Left renal cortex interstitium (tissue), 4 donors: ENCODE results near the gene TTLL11. TPM values are rescaled to one million over a fixed set of nuclear protein-coding genes. Genes with fewer than 3 reads are reported as not detected.

Experiments
- DNase-seq, 4 donors: peaks; one replicate each; pipeline ENCODE4 v3.0.0-alpha.2; 2013; ENCODE audit warnings: low read depth in 4 of 4, low spot score in 2 of 4, missing footprints in 1 of 4
- polyA plus RNA-seq, 4 donors: library from polyadenylated mRNA; unstranded; fragments of 120-200 nt; gene quantifications; one replicate each; pipeline ENCODE4 v1.2.1, GENCODE V29; 2013; ENCODE audit not compliant: insufficient read length in 4 of 4

TTLL11 gene
- polyA plus RNA-seq, 4 donors = 6.4 to 7.8 (median 7.0) TPM

DNA sequence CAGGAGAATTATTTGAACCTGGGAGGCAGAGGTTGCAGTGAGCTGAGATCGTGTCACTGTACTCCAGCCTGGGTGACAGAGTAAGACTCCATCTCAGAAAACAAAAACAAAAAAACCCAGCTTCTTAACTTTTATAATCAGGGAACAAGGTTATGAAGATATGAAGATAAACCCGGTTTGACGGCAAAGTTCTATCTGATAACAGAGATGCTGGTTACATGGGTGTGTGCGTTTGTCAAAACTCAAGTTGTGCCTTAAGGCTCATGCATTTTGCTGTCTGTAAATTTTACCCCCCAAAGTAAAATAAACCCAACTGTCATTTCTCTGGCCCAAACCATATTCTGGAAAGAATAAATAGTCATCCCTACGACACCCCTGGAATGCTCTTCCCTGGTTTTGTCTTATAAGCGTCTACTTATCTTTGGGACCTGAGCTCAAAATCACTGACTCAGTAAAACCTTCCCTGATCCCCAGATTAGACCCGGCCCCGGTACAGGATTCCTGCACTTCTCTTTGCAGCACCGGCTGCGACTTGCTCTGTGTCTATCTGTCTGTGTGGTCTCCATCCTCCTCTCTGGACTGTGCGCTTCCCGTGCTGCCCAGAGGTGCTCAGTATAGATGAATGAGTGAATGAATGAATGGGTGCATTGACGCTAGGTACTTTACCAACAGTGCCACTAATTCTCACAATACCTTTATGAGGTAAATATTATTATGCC, 269.5 kb downstream of the TTLL11 start:
- no peak for DNase-seq

DNA sequence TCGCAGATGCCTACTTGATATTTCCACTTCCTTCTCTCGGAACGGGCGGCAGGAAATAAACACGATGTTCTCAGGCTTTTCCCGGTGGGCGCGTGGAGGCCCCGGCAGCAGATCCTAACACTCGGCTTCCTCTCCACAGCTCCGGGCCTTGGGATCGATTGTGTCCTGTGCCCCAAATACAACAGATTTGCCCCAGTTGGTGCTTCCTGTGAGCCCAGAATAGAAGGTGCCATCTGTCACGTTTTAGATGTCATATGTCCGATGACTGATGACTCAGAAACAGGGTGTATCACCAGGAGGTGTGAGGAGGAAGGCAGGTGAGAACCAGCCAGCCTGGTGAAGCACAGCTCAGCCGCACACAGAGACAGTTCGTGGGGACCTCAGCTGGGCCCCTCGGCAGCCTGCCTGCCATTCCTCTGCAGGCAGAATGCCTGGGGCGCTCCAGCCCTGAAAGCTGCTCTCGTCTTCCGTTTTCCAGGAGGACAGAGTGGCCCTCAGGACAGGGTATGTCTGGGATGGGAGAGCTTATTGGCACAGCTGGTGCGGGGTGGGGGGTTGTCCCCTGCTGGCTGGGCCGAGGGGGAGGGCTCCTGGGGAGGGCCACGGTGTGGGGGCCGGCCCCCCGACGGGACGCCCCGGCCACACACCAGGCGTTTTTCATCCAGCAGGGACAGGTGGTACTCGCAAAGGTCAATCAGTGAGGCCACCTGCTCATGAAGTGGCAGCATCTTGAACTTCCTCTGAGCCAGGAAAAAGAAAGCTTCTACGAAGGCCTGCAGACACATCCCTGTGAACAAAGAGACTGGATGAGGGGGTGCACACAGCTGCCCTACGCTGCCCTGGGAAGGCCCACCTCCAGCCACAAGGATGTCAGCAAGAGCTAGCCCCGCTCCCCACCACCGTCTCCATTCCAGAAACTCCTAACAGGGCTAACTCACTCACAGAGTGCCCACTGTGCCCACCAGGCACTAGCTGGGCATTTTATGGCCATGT, 270.7 kb downstream of the TTLL11 start:
- no peak for DNase-seq

DNA sequence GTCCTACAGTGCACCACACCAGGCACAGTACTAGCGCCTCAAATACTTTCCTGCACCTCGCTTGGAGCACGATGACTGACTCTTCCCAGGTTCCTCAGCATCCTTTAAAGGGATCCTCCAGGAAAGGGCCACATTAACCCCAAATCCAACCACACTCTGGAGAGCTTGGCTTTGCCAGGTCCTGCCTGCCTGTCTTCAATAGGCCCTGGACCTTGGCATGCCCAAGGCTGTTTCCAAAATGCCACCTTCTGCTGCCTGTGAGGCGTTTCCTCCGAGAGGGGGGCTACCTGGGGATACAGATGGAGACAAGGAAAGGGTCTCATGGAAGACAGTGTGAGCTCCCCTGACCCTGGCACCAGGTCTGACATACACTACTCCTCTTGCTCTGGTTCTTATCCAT, 271.8 kb downstream of the TTLL11 start:
- no peak for DNase-seq

DNA sequence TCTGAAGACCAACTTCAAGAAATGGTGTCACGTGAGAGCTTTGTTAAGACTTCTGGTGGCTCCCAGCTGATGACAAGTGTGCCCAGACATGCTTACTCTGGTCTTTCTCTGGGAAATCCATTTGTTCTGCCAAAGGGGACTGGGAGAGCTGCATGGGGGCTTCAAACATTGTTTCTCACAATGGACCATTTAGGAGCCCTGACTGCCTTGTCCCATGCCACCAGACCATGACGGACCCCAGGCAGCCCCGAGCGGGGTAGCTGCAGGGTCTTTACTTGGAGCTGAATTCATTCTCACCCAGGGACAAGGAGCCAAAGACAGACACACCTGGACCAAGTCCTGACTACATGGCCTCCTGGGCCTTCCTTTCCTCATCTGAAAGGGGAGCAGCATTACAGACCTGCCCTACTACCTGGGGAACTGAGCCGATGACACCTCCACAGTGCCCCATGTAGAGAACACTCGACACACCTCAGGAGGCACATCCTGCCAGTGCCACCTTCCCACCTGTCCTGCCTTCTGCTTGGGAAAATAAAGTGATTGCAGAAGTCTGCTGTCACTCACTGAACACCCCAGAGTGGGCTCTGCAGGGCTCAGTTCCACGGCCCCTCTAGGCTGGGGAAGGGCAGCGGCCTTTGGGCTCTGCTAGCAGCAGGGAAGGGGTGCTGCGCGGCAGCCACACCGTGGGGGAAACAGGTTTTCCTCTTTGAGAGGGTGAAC, 272.7 kb downstream of the TTLL11 start:
- no peak for DNase-seq

DNA sequence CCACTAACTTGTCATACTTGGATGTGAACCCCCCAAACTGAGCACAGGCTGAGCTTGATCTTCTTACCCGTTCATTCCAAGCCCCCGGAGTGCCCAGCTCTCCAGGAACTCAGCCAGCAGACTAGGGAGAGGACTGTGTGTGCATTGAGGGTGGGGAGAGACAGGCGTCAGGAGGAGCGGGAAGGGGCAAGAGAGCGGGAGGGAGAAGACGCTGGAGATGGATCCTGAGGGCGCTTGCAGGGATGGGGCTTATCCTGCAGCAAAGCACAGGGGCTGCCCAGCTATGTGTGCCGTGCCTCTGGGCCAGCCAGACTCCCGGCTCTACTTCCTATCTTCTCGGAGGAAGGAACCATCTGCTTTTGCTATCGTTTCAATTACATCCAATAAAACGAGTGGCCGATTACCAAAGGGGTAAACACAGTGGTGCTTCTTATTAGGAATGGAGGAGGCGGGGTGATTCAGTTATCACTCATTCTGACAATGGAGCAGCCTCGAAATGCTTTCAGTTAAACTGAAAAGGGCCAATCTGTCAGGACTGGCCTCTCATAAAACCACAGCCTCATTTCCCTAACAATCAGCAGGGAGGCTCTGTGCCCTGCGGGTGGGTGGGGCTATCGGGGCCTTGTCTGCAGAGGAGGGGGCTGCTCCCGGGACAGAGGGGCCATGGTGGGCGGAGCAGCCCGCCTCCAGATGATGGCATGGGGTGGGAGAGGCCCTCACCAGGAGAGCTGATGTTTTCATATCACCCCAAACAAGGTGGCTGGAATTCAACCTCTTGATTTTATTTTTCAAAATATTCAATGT, 273.5 kb downstream of the TTLL11 start:
- no peak for DNase-seq

DNA sequence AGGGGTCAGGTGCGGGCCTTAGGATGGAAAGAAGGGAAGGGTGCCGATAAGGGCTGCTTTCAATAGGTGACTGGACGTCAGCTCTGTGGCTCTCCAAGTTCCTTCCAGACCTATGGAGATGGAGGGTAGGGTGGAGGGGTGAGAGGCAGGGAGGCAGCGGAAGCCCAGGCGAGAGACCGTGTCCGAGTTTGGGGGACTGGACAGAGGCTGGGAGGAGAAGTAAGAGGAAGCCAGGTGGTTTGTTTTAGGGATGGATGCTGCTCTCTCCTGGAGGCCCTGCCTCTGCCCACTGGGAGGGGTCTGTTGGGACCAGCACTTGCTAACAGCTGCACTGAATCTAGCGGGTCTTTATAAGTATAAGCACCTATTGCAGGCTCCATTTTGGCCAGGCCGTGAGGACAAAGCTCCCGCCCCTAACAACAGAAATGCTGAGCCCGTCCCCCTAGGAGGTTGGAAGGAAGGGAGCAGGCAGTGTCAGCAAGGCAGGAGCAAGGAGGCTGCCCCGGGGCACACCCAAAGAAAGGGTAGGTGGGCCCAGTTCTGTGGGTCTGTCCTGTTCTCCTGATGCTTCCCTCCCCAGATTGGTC, 274.2 kb downstream of the TTLL11 start:
- DNase-seq = no peak

DNA sequence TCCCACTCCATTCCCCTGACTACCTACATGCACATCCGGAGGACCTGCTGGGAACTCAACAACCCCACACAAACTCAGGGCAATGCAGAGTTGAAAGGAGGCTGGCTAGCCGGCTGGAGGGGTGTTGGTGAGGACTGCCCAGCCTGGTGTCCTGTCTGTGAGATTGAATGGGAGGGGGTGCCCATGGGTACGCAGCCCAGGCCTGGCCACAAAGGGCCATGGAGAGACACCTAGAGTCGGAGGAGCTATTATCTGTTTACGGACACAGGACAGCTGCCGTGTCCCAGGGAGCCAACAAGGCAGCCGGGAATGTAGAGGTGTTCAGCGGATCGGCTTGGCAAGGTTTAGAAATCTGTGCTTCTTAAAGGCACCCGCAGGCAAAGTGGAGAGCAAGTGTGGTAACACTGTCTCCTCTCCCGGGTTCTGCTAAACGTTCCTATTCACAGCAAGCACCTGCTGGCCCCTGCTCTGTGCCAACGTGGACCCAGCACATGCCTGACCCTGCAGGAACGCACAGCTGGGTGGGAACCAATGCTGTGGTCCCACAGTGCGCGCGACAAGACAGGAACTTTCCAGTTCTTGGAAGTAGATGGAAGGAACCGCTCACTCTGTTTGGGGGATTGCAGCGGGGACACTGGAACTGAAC, 275.0 kb downstream of the TTLL11 start:
- no peak for DNase-seq

DNA sequence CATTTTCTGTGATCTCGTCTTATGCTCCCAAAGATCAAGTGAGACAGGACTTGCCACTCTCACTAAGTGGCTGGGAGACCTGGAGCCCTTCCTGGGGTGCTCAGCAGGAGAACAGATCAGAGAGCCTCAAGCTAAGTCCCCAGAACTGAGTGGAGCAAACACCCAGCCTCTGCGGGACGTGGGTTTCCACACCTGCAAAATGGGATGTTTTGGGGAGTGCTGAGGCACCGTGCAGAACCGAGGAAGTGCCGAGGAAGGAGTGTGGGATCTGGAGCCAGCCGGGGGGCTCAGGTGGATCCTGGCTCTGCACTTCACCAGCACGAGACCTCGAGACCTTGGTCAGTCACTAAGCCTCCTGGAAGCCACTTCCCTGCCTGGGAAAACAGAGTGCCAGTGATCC, 275.6 kb downstream of the TTLL11 start:
- DNase-seq = no peak

DNA sequence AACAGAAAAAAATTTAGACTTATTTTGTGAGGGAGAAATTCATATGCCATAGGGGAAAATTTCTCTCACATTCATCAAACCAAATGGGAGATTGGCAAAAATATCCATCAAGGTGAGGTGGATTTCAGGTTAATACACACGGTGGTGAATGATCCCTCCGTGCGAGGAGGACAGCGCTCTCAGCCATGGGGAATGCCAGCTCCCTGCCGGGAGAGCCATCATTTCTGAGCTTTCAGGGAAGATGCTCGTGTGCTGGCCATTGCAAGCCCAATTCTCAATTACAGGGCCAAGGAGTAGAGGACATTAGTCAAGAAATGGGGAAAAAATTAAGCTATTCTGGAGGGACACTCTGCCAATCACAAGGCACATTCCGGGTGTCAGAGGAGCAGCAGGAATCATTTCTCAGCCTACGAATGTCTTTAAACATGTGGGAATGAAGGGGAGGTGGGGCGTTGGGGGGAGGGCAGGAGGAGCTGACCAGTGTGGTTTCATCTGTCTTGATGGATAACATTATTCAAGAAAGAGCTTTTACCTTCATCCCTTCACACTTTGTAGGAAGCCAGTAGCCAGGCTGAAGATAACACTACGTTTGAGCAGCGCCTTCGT, 276.2 kb downstream of the TTLL11 start:
- DNase-seq = no peak

DNA sequence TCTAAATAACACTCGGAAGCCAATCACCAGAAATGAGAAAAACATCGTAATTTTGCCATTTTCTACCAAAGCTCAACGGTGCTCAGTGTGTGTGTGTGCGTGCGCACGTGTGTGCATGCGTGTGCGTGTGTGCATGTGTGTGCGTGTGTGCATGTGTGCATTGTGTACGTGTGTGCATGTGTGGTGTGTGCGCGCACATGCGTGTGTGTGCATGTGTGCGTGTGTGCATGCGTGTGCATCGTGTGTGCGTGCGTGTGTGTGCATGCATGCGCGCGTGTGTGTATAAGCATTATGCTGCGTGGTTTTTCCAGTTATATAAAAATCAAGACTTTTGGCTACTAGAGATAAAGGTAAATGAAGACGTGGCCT, 276.7 kb downstream of the TTLL11 start:
- DNase-seq = no peak

DNA sequence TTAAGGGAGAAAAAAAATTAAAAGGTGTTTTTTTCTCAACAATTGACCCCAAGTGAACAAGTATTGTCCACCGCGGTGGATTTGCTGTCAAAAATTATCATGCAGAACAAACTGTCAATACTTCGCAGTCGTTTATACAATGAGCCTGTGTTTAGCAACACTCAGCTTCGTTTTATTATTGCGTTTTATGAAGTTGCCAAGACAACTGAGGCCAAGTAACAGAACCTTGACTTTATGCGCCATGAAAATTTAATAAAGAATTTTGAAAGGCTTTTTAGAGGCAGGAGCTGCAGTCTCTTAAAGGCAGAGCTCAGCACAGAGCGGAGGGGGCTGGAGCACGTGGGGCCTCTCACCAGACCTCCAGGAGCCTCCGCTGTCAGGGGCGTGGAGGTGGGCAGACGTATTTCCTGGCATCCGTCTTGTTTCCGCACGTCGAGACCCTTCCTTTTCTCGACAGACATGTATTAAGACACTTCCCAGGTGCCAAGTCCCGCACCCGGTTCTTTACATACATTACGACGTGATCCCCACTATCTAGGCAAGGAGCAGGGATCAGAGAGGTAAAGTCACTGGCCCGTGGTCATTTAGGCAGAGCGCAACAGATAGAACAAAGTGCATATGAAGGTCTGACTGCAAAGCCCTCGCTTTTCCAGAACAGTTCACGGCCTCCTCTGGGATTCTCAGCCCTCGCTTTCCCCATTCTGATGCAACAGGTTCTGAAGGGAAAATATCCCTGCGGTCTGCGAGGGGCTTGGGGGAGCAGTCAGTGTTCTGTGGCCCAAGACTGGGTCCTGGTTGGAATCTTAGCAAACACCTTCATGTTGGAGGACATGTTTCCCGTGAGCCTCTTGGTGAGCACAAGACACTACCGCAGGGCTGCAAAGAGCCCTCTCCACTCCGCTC, 277.3 kb downstream of the TTLL11 start:
- no peak for DNase-seq

DNA sequence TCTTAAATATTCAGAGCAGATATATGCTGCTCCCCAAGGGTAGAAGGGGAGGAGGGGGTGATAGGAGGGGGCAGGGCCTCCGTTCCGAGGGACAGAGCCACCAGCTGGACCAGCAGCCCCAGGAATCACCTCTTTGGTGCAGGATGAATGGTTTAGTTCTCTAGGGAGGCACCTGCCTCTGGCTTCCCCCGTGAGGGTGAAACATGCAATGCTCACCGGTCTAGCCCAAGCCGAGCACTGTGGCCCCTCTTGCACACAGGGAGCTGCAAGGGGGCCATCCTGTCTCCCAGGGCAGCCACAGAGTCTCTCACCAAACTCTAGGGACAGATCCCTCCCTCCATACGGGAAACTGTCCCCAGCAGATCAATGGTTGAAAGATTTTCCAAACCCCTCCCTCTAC, 278.0 kb downstream of the TTLL11 start:
- DNase-seq = no peak

DNA sequence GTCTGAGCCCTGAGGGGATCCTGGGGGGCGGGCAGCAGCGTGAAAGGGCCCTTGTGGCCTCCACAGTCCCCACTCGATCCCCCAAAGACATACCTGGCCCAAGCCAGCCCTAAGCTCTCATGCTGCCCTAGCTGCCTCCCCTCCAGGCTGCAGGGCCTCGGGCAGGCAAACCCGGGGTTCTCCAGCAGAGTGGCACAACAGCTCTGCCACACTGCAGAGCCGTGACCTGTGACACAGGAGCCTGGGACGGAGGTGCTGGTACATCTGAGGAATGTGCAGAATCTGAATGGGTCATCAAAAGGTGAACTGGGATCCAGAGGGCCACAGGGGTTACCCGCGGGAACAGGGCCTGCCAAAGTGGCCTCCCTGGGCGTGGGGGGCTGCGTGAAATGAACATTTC, 278.5 kb downstream of the TTLL11 start:
- DNase-seq = no peak

DNA sequence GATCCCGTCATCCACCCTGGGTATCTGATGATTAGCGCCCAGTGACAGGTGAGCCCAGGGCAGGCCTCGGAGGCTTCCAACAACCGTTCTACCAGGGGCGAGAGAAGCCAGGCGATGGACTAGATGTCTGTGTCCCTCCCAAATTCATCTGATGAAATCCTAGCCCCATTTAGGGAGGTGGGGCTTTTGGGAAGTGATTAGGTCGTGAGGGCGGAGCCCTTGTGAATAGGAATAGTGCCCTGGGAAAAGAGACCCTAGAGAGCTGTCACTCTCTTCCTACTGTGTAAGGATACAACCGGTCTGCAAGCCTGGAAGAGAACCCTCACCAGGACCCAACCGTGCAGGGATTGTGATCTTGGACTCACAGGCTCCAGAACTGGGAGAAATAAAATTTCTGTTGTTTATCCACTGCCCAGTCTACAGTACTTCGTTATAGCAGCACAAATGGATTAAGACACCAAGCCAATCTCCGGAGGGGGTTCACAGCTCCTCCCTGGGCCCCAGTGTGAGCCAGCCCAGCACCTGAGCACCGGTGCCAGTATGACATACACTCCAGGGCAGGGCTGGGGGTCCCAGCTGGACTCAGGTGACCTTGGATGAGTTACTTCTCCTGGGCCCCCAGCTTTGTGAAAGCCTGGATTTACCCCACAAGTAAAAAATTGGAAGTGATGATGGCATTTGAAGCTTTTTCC, 279.4 kb downstream of the TTLL11 start:
- DNase-seq = no peak

DNA sequence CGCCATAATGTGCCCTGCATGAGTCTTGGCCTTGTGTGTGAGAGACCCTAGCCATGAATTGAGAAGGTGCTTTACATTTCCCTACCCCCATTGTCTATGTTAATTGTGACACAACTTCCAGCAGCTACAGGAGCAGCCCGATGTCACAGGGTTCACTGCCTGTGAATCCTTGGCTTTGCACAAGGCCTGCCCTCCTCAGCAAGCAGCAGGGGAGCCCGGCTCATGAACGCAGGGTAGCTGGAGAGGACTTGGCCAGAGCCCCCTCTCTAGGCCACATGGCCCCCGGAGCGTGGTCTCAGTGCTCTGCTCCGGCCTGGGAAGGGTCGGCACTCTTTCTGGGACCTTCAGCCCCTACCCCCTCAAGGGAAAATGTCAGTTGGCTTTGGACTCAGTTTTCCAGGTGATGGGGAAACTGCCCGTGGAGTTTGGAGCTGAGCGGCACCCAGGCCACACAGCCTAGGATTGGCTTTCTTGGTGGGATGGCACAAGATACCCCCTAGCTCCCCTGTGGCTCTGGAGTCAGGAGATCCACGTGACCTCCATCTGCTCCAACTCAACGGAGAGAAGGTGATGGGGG, 280.9 kb downstream of the TTLL11 start:
- DNase-seq = no peak

DNA sequence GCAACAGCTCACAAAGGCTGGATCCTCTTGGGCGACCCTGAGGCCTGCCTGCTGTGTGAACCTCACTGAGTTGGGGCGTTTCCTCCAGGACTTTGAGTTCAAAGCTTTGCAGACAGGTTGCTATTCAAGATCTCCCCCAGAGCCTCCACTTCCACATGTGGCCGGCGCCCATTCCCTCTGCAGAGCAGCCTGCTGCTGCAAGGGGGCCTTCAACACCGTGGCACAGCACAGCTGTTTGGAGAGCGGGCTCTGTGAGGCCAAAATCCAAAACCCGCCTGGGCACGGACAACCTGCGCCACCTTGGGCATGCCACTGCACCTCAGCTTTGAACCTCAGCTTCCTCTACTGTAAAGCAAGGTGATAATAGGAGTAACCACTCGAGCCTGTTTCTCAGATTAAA, 281.4 kb downstream of the TTLL11 start:
- no peak for DNase-seq

DNA sequence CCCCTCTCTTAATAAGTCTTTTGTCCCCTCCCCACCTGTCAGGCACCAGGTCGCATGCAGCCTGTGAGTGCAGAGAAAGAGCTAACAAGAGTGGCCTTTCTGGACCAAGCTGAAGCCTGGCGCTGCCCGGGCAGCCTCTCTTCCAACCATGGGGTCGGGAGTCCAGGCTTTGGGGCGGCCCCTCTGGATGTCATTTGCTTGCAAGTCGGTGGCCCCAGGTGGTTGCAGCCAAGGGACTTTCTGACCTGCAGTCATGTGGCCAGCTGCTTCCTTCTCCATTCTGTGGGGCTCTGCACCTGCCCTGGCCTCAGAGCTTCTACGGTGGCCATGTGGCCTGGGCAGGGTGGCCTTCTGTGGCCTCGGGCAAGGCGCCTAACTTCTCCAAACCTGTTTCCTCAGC, 282.0 kb downstream of the TTLL11 start:
- no peak for DNase-seq
